Neural progenitor cell (in vitro differentiated cells): Measurements from ENCODE around the gene MEIS2. TPM values are rescaled to one million over a fixed set of nuclear protein-coding genes. Genes with fewer than 3 reads are reported as not detected.

Experiments
- DNase-seq: peaks from one replicate; pipeline ENCODE4 v3.0.0-alpha.2; 2016; ENCODE audit warnings: low spot score
- H2AFZ ChIP-seq: fragments of 200-600 bp; sonication (generic); replicated peaks from 2 replicates; pipeline ENCODE4 v1.6.1; 2016; ENCODE audit warnings: antibody characterized with exemption
- H3F3A ChIP-seq: fragments of 200-600 bp; sonication (generic); 2 replicates; pipeline ENCODE4 v1.6.1; 2016; ENCODE audit warnings: antibody characterized with exemption, low read depth
- H3K27ac ChIP-seq: fragments of 200-600 bp; sonication (generic); 2 replicates; pipeline ENCODE4 v1.5.1; 2016; ENCODE audit warnings: mild to moderate bottlenecking
- H3K27me3 ChIP-seq: fragments of 200-600 bp; sonication (generic); 2 replicates; pipeline ENCODE4 v1.6.1; 2016; ENCODE audit warnings: mild to moderate bottlenecking, moderate library complexity
- H3K36me3 ChIP-seq: fragments of 200-600 bp; sonication (generic); 2 replicates; pipeline ENCODE4 v1.5.1; 2016
- H3K4me1 ChIP-seq: fragments of 200-600 bp; sonication (generic); 2 replicates; pipeline ENCODE4 v1.6.1; 2016; ENCODE audit warnings: mixed run types
- H3K4me2 ChIP-seq: fragments of 200-600 bp; sonication (generic); 2 replicates; pipeline ENCODE4 v1.6.1; 2016
- H3K4me3 ChIP-seq: fragments of 200-600 bp; sonication (generic); 2 replicates; pipeline ENCODE4 v1.5.1; 2016
- H3K79me2 ChIP-seq: fragments of 200-600 bp; sonication (generic); 2 replicates; pipeline ENCODE4 v1.6.1; 2016; ENCODE audit warnings: low read depth
- H3K9ac ChIP-seq: fragments of 200-600 bp; sonication (generic); 2 replicates; pipeline ENCODE4 v1.6.1; 2016
- H3K9me3 ChIP-seq: fragments of 200-600 bp; sonication (generic); 2 replicates; pipeline ENCODE4 v1.5.1; 2016; ENCODE audit warnings: low read depth
- H4K20me1 ChIP-seq: fragments of 200-600 bp; sonication (generic); 2 replicates; pipeline ENCODE4 v1.6.1; 2016; ENCODE audit warnings: low read depth
- H3K27ac Mint-ChIP-seq: 3 replicates; pipeline ENCODE4 v1.8.0; 2021; ENCODE audit warnings: mixed read lengths
- H3K27me3 Mint-ChIP-seq: 2 replicates; pipeline ENCODE4 v1.8.0; 2022; ENCODE audit warnings: low read depth, mild to moderate bottlenecking, inconsistent platforms, moderate library complexity, mixed read lengths; ENCODE audit not compliant: insufficient read depth
- H3K36me3 Mint-ChIP-seq: 3 replicates; pipeline ENCODE4 v1.8.0; 2021; ENCODE audit warnings: mixed read lengths
- H3K4me1 Mint-ChIP-seq: 3 replicates; pipeline ENCODE4 v1.8.0; 2021; ENCODE audit warnings: mixed read lengths
- H3K4me3 Mint-ChIP-seq: 3 replicates; pipeline ENCODE4 v1.8.0; 2021; ENCODE audit warnings: mild to moderate bottlenecking, moderate library complexity, mixed read lengths
- H3K9me3 Mint-ChIP-seq: 3 replicates; pipeline ENCODE4 v1.8.0; 2020; ENCODE audit warnings: mixed read lengths
- CTCF ChIP-seq: fragments of 200-600 bp; sonication (generic); IDR thresholded peaks from 2 replicates; pipeline ENCODE4 v1.5.1; 2017; ENCODE audit warnings: antibody characterized with exemption, mild to moderate bottlenecking
- EZH2 ChIP-seq: fragments of 200-600 bp; sonication (generic); IDR thresholded peaks from 2 replicates; pipeline ENCODE4 v1.6.1; 2017; ENCODE audit warnings: antibody characterized with exemption, mild to moderate bottlenecking, moderate library complexity
- EZH2phosphoT487 ChIP-seq: fragments of 200-600 bp; sonication (generic); IDR thresholded peaks from 2 replicates; pipeline ENCODE4 v1.6.1; 2017; ENCODE audit warnings: antibody characterized with exemption
- total RNA-seq: library from RNA; depleted of rRNA; stranded (reverse); fragments of >200 nt; gene quantifications from 2 replicates; pipeline ENCODE4 v1.2.3, GENCODE V29; 2015; ENCODE audit warnings: low replicate concordance

The MEIS2 gene
- total RNA-seq, 1 donor from 2014 or later, result 18.3 TPM

GRCh38 chr15:36931434-36931833, 168.9 kb downstream of the MEIS2 start:
- H3K4me1 ChIP-seq, result peaks cover 5% of the 10 kb centered on the region
- no peaks in the 10 kb centered on the region for H3K79me2 ChIP-seq

GRCh38 chr15:36926427-36926825, 173.9 kb downstream of the MEIS2 start:
- H3F3A ChIP-seq, result no peaks in the 10 kb centered on the region
- no peak overlapping the region for H3K4me2 ChIP-seq
- no peak overlapping the region for H3K4me3 Mint-ChIP-seq
- no peaks in the 10 kb centered on the region for H3K27me3 ChIP-seq
- H2AFZ ChIP-seq, result no peak overlapping the region
- H3K4me3 ChIP-seq, result no peak overlapping the region
- no peak for DNase-seq
- H3K9ac ChIP-seq, result no peak overlapping the region
- H3K9me3 ChIP-seq, result no peaks in the 10 kb centered on the region
- no peaks in the 10 kb centered on the region for H4K20me1 ChIP-seq
- H3K4me1 Mint-ChIP-seq, result peaks cover 18% of the 10 kb centered on the region
- H3K36me3 Mint-ChIP-seq, result no peaks in the 10 kb centered on the region
- H3K9me3 Mint-ChIP-seq, result peaks cover 2% of the 10 kb centered on the region
- no peak overlapping the region for H3K27ac Mint-ChIP-seq
- peaks cover 20% of the 10 kb centered on the region for H3K4me1 ChIP-seq
- no peaks in the 10 kb centered on the region for H3K79me2 ChIP-seq
- H3K36me3 ChIP-seq, result no peaks in the 10 kb centered on the region
- H3K27ac ChIP-seq, result no peak overlapping the region
- TF ChIP-seq EZH2, result no peak
- no peak for TF ChIP-seq EZH2phosphoT487
- TF ChIP-seq CTCF, result no peak
- peaks cover 5% of the 10 kb centered on the region for H3K27me3 Mint-ChIP-seq

More at GRCh38 chr15:36931434-36931833, 168.9 kb downstream of the MEIS2 start:
- no peaks in the 10 kb centered on the region for H3K36me3 Mint-ChIP-seq
- Histone ChIP-seq H4K20me1 (no peaks in the 10 kb centered on the region), H3F3A (no peaks in the 10 kb centered on the region), H3K36me3 (no peaks in the 10 kb centered on the region), H3K4me2 (no peak overlapping the region), H3K27ac (no peak overlapping the region), H3K9me3 (no peaks in the 10 kb centered on the region), H2AFZ (no peak overlapping the region), H3K9ac (no peak overlapping the region), H3K4me3 (no peak overlapping the region), H3K27me3 (no peaks in the 10 kb centered on the region)
- DNase-seq, result no peak
- H3K4me1 Mint-ChIP-seq, result peaks cover 10% of the 10 kb centered on the region
- H3K27ac Mint-ChIP-seq, result no peak overlapping the region
- no peak for TF ChIP-seq CTCF
- no peak for TF ChIP-seq EZH2
- no peak for TF ChIP-seq EZH2phosphoT487
- peaks cover 2% of the 10 kb centered on the region for H3K9me3 Mint-ChIP-seq
- peaks cover 5% of the 10 kb centered on the region for H3K27me3 Mint-ChIP-seq
- no peak overlapping the region for H3K4me3 Mint-ChIP-seq

- Mint-ChIP-seq H3K36me3 (no peaks in the 10 kb centered on the region), H3K27ac (no peak overlapping the region), H3K9me3 (peaks cover 2% of the 10 kb centered on the region), H3K4me3 (no peak overlapping the region), H3K4me1 (peaks cover 19% of the 10 kb centered on the region), H3K27me3 (peaks cover 5% of the 10 kb centered on the region)
- Histone ChIP-seq H3F3A (no peaks in the 10 kb centered on the region), H3K79me2 (no peaks in the 10 kb centered on the region), H2AFZ (no peak overlapping the region), H3K4me2 (no peak overlapping the region), H3K4me1 (peaks cover 15% of the 10 kb centered on the region), H3K27me3 (no peaks in the 10 kb centered on the region), H3K27ac (no peak overlapping the region), H3K36me3 (no peaks in the 10 kb centered on the region), H3K4me3 (no peak overlapping the region), H3K9me3 (no peaks in the 10 kb centered on the region), H4K20me1 (no peaks in the 10 kb centered on the region), H3K9ac (no peak overlapping the region)
- no peak for DNase-seq
- TF ChIP-seq CTCF (no peak), EZH2 (no peak), EZH2phosphoT487 (no peak)
These were observed 174.5 kb downstream of the MEIS2 start for GRCh38 chr15:36925653-36926426.
